Measurements from ENCODE around the gene RFX3.

The RFX3 gene

GRCh38 chr9:3244963-3245653 lies 280.7 kb downstream of the RFX3 start:
- Histone ChIP-seq H3K4me1 (ENCODE audit: insufficient read depth, low read length) (no peaks in the 10 kb centered on the region), H3K9ac (ENCODE audit: low read depth, low read length) (no peak overlapping the region), H3K27ac (ENCODE audit: low read length) (no peak overlapping the region), H3K4me3 (ENCODE audit: low read depth in 1 of 2, low read length in 2 of 2) (no peak overlapping the region), H3K27me3 (ENCODE audit: insufficient read depth, low read length, poor library complexity) (no peaks in the 10 kb centered on the region), H3K9me3 (ENCODE audit: insufficient read depth, low read length, severe bottlenecking) (no peaks in the 10 kb centered on the region), H4K20me1 (ENCODE audit: insufficient read depth, low read length) (no peaks in the 10 kb centered on the region), H3K36me3 (ENCODE audit: insufficient read depth, low read length) (peaks cover 12% of the 10 kb centered on the region), H3K79me2 (ENCODE audit: insufficient read depth, low read length) (no peaks in the 10 kb centered on the region), H3K4me2 (ENCODE audit: insufficient read depth, low read length) (no peak overlapping the region), H2AFZ (ENCODE audit: low read depth, low read length) (no peak overlapping the region)
- DNase-seq, result no peak
- TF ChIP-seq, protein P1, sequence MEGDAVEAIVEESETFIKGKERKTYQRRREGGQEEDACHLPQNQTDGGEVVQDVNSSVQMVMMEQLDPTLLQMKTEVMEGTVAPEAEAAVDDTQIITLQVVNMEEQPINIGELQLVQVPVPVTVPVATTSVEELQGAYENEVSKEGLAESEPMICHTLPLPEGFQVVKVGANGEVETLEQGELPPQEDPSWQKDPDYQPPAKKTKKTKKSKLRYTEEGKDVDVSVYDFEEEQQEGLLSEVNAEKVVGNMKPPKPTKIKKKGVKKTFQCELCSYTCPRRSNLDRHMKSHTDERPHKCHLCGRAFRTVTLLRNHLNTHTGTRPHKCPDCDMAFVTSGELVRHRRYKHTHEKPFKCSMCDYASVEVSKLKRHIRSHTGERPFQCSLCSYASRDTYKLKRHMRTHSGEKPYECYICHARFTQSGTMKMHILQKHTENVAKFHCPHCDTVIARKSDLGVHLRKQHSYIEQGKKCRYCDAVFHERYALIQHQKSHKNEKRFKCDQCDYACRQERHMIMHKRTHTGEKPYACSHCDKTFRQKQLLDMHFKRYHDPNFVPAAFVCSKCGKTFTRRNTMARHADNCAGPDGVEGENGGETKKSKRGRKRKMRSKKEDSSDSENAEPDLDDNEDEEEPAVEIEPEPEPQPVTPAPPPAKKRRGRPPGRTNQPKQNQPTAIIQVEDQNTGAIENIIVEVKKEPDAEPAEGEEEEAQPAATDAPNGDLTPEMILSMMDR (IDR thresholded peaks at IDR 0.05; ENCODE audit: borderline replicate concordance, extremely low read depth, low read length, poor library complexity, severe bottlenecking), result no peak
- TF ChIP-seq EZH2 (IDR thresholded peaks at IDR 0.05; ENCODE audit: borderline replicate concordance, low read depth, low read length, severe bottlenecking), result no peak
- no peak for ATAC-seq (ENCODE audit: insufficient read depth, low read depth)

GRCh38 chr9:3243683-3244082 lies 282.1 kb downstream of the RFX3 start:
- Histone ChIP-seq H4K20me1 (ENCODE audit: insufficient read depth, low read length) (no peaks in the 10 kb centered on the region), H3K4me1 (ENCODE audit: insufficient read depth, low read length) (no peaks in the 10 kb centered on the region), H3K9me3 (ENCODE audit: insufficient read depth, low read length, severe bottlenecking) (no peaks in the 10 kb centered on the region), H2AFZ (ENCODE audit: low read depth, low read length) (no peak overlapping the region), H3K9ac (ENCODE audit: low read depth, low read length) (no peak overlapping the region), H3K4me2 (ENCODE audit: insufficient read depth, low read length) (no peak overlapping the region), H3K36me3 (ENCODE audit: insufficient read depth, low read length) (peaks cover 12% of the 10 kb centered on the region), H3K79me2 (ENCODE audit: insufficient read depth, low read length) (no peaks in the 10 kb centered on the region), H3K27me3 (ENCODE audit: insufficient read depth, low read length, poor library complexity) (no peaks in the 10 kb centered on the region), H3K27ac (ENCODE audit: low read length) (no peak overlapping the region), H3K4me3 (ENCODE audit: low read depth in 1 of 2, low read length in 2 of 2) (no peak overlapping the region)
- no peak for TF ChIP-seq EZH2 (IDR thresholded peaks at IDR 0.05; ENCODE audit: borderline replicate concordance, low read depth, low read length, severe bottlenecking)
- TF ChIP-seq, protein P1 (IDR thresholded peaks at IDR 0.05; ENCODE audit: borderline replicate concordance, extremely low read depth, low read length, poor library complexity, severe bottlenecking), result no peak
- no peak for ATAC-seq (ENCODE audit: insufficient read depth, low read depth)
- DNase-seq, result no peak

GRCh38 chr9:3241290-3241689 lies 284.5 kb downstream of the RFX3 start:
- no peaks in the 10 kb centered on the region for H3K4me1 ChIP-seq (ENCODE audit: insufficient read depth, low read length)
- H3K4me3 ChIP-seq (ENCODE audit: low read depth in 1 of 2, low read length in 2 of 2), result no peak overlapping the region
- H3K27me3 ChIP-seq (ENCODE audit: insufficient read depth, low read length, poor library complexity), result no peaks in the 10 kb centered on the region
- no peak overlapping the region for H2AFZ ChIP-seq (ENCODE audit: low read depth, low read length)
- TF ChIP-seq, protein P1 (IDR thresholded peaks at IDR 0.05; ENCODE audit: borderline replicate concordance, extremely low read depth, low read length, poor library complexity, severe bottlenecking), result no peak
- TF ChIP-seq EZH2 (IDR thresholded peaks at IDR 0.05; ENCODE audit: borderline replicate concordance, low read depth, low read length, severe bottlenecking), result no peak
- no peak overlapping the region for H3K27ac ChIP-seq (ENCODE audit: low read length)
- DNase-seq (no peak), ATAC-seq (ENCODE audit: insufficient read depth, low read depth) (no peak)
- H3K9me3 ChIP-seq (ENCODE audit: insufficient read depth, low read length, severe bottlenecking), result no peaks in the 10 kb centered on the region
- H3K36me3 ChIP-seq (ENCODE audit: insufficient read depth, low read length), result 0 out of 2 replicates have a peak, but pooled peaks cover 5% of the 10 kb centered on the region
- no peaks in the 10 kb centered on the region for H4K20me1 ChIP-seq (ENCODE audit: insufficient read depth, low read length)
- no peaks in the 10 kb centered on the region for H3K79me2 ChIP-seq (ENCODE audit: insufficient read depth, low read length)
- no peak overlapping the region for H3K4me2 ChIP-seq (ENCODE audit: insufficient read depth, low read length)
- H3K9ac ChIP-seq (ENCODE audit: low read depth, low read length), result no peak overlapping the region
